HG03439 (cell line): Measurements from ENCODE around the gene RFC4.
A peak's percentile ranks its signal among the peaks of the same experiment; 100 is the strongest.

Source experiments
- ATAC-seq: cut with Tn5 transposase; IDR thresholded peaks from one replicate; pipeline ENCODE4 v1.9.1; 2021; ENCODE audit warnings: mild to moderate bottlenecking, moderate library complexity; ENCODE audit not compliant: unreplicated experiment

RFC4 gene

GRCh38 chr3:186787642-186788481 is 18.4 kb downstream of the RFC4 start:
- ATAC-seq: no peak

- ATAC-seq: no peak
These were observed 19.4 kb downstream of the RFC4 start for GRCh38 chr3:186786922-186787321.

GRCh38 chr3:186785495-186786018 is 20.7 kb downstream of the RFC4 start:
- ATAC-seq: no peak

- no peak for ATAC-seq
These were observed 21.3 kb downstream of the RFC4 start for GRCh38 chr3:186784820-186785494.

- ATAC-seq: peak; percentile 54
These were observed 22.4 kb downstream of the RFC4 start for GRCh38 chr3:186783731-186784515.

- peak; percentile 66 for ATAC-seq
These were observed 23.1 kb downstream of the RFC4 start, which contains the start of gene EIF4A2 for GRCh38 chr3:186783058-186783730. Gene EIF4A2, plus strand, starts transcription at chr3:186783577. Its CDS starts 34 bp downstream, at chr3:186783611.

- peak; percentile 12 for ATAC-seq
These were observed 23.7 kb downstream of the RFC4 start for GRCh38 chr3:186782542-186783057.

GRCh38 chr3:186779204-186779603 is 27.1 kb downstream of the RFC4 start:
- no peak for ATAC-seq

- ATAC-seq: no peak
These were observed 30.3 kb downstream of the RFC4 start for GRCh38 chr3:186775999-186776398.

GRCh38 chr3:186772701-186773417 is 33.4 kb downstream of the RFC4 start:
- peak; percentile 89 for ATAC-seq

GRCh38 chr3:186772281-186772694 is 34.0 kb downstream of the RFC4 start:
- peak; percentile 19 for ATAC-seq

GRCh38 chr3:186760897-186761447 is 45.3 kb downstream of the RFC4 start:
- ATAC-seq: no peak

GRCh38 chr3:186760141-186760833 is 46.0 kb downstream of the RFC4 start:
- no peak for ATAC-seq

GRCh38 chr3:186759231-186759930 is 46.9 kb downstream of the RFC4 start:
- ATAC-seq: no peak

GRCh38 chr3:186757686-186758220 is 48.5 kb downstream of the RFC4 start:
- no peak for ATAC-seq

GRCh38 chr3:186757214-186757613 is 49.1 kb downstream of the RFC4 start:
- ATAC-seq: no peak

GRCh38 chr3:186754871-186755270 is 51.4 kb downstream of the RFC4 start:
- no peak for ATAC-seq

GRCh38 chr3:186754006-186754405 is 52.3 kb downstream of the RFC4 start:
- no peak for ATAC-seq
